NCI-H2171 (cell line): ENCODE results near the gene POLR3A.

Source experiments
- DNase-seq: peaks from one replicate; lab custom pipeline; 2025; lab: John Stamatoyannopoulos, UW

POLR3A gene

DNA sequence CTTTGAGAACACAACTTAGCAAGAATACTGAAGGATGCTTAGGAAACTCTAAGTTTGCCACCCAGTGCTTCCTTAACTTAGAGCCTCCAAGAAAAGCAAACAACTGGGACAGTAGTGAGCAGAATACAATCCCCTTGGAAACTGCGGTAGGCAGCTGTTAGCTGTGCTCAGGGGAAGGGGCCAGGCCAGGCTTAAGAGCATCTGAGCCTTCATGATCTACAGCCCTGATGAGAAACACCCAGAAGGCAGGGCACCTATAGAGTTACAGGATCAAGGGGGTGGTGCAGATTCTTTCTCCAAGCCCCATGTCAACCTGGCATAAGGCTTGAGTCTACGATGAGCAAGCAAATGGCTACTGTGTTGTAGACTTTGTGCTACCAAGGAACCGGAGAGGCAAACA lies 51.4 kb downstream of the POLR3A start:
- no peak for DNase-seq

DNA sequence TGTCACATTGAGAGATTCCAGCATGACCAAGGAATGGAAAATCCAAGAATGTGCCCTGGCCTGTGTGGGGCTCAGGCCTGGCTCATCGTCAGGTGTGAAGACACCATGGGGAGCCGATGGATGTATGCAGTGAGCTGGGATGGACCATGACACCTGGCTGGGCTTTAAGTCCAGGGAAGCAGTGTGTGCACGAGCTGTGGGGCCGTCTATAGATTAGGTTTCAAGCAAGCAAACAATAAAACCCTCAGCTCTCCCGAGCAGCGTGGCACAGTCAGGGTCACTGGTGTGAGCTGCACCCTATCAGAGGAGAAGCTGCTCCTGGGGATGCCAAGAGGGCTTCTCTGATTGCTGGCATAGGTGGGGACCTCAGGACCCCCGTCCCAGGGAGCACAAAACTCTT lies 52.3 kb downstream of the POLR3A start:
- DNase-seq, result no peak

DNA sequence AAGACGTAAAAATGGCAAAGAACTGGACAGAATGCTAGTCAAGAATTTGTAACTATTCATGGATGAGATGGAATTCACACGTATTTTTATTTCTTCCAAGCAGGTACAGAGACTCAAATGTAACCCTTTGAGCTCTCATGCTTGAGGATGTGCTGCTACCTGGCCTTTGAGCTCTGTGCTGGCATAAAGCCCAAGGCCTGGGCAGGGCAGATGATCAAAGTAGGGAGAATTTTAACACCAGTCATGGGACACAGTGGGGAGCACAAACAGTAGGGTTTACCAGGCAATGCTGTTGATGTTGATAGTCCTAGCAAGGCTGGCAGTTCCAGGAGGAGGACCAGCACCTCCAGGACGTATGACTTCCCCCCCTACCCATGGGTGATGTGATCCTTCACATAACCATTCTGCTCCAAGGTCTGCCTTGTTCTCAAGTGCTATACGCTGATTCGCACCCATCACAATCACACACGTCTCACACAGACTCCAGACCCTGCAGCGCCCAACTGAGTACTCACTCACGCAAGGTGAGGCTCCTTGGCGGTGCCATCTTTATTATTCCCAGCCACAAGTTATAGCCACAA lies 54.1 kb downstream of the POLR3A start:
- no peak for DNase-seq

DNA sequence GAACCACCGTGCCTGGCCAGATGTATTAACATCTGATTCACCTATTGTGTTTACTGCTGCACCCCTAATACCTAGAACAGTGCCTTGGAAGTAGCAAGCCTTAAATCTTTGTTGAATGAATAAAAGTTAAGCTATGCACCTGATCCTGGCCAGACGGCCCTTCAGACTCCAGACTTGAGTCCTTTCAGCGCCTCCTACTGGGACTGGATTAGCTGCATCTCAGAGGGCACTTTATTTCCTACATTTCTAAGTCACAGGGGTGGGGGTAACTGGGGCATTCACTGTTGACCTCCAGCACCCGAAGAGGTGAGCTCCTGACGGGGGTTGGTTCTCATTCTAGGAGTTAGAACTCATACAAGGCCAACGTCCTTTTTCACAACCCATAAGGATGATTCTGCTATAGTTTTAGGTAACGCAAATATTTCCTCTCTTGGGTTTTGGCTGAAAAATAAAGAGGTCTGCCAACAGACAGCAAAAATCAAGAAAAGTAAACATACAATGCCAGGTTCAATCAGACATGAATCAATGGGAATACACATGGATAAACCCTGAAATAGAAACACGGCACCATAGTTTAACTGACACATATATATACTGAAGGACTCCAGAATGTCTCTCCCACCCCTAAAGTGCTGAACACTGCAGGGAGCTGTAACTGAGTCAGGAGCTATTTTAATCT lies 54.8 kb downstream of the POLR3A start:
- DNase-seq, result no peak

DNA sequence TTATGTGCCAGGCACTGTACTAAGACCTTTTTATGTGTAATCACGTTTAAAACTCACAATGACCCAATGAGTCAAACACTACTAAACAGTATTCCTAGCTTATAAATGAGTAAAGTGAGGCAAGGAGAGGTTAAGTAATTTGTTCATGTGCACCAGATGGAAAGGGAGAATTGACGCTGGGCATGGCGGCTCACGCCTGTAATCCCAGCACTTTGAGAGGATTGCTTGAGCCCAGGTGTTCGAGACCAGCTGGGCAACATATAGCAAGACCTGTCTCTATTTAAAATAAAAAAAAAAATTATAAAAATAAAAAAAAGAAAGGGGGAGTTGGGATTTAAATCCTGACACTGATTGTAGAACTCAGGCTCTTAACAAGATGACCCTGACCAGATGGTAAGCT lies 56.0 kb downstream of the POLR3A start:
- DNase-seq, result no peak

DNA sequence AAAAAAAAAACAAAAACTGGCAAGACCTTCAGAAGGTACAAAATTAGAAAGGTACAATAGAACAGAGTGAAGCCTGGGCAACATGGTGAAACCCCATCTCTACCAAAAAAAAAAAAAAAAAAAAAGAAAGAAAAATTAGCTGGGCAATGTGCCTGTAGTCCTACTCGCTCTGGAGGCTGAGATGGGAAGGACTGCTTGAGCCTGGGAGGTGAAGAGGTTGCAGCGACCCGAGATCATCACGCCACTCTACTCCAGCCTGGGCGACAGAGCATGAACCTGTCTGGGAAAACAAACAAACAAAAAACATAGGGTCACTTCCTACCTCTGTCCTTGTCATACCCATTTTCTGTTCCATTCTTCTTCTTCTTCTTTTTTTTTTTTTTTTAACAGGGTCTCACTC lies 57.2 kb downstream of the POLR3A start:
- no peak for DNase-seq

DNA sequence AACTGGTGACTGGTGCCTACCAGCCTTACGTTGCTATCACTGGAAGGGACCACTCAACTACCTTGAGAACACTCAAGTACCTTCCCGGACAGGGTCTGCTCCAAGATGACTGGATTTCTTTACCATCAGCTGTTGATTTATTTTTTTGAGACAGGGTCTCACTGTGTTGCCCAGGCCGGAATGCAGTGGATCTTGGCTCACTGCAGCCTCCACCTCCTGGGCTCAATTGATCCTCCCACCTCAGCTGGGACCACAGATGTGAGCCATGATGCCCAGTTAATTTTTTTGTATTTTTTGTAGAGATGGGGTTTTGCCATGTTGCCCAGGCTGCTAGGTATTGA lies 57.5 kb downstream of the POLR3A start:
- no peak for DNase-seq

DNA sequence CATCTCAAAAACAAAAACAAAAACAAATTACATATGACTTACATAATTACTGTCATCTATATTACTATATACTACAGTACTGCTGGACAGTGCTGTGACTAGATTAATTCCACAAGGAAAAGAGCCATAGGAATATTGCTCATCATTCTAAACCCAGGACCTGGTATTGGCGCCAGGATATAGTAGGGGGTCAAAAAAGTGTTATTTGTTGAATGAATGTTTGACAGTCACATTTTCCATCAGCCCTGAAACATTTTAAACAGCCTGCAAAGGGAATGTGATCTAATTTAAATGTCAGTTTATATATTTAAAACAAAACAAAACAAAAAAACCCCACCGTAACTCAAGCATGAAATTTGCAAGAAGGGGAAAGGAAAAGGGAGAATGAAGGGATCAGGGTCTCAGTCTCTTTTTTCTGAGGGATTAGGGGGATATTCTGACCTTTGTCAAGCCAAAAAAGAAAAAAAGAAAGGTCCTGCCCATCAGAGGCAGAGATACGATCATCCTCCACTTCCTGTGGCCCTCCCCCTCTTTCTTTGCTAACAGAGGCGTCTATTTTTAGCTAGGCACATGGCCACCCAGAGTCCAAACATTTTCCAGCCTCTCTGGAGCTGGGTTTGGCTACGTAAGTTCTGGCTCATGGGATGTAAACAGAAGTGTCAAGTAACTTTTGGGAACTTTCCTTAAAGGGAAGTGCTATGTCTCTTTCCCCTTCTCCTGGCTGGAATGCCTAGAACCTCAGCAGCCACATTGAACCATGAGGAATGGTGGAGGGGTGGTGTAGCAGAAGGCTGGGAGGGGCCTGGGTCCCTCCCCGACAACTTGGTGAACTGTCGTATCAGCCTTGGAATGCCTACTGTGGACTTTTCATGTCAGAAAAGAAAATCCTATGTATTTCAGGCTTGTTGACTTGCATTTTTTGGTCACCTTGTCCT lies 58.2 kb downstream of the POLR3A start:
- DNase-seq, result no peak

DNA sequence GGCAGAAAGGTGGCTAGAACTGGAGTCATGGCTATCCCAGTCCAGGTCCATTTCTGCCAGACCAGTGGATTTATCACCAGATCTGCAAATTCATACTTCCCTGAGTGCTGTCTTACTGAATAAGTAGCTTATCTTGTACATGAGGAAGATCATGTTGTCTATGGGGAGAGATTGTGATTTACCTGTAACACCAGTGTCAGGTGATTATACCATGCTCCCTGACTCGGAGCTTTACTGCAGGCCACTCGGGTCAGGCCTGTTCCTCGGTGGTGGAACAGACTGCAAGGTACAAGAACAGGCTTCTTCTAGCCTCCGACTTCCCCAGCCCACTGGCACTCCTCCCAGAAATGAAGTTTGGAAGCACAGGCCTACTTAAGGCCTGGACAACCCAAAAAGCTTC lies 60.2 kb downstream of the POLR3A start:
- DNase-seq, result no peak

DNA sequence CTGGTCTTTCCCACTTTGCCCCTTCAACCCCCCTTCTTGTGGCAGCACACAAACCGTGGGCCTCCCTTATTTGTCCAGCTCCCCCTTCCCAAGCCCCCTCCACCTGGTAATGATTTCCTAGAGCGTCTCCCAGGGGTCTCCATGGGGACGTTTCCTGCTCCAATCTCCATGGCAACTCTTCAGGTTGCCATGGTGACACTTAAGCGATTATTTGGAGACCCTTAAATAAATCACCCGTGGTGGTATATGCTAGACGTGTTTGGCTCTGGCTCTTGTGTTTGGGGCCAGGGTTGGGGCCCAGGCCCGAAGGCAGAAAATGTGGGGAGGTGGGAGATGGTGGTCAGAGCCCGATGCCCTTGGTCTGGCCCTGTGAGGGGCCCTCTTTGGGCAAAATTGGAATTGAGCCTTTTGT lies 61.7 kb downstream of the POLR3A start:
- no peak for DNase-seq

DNA sequence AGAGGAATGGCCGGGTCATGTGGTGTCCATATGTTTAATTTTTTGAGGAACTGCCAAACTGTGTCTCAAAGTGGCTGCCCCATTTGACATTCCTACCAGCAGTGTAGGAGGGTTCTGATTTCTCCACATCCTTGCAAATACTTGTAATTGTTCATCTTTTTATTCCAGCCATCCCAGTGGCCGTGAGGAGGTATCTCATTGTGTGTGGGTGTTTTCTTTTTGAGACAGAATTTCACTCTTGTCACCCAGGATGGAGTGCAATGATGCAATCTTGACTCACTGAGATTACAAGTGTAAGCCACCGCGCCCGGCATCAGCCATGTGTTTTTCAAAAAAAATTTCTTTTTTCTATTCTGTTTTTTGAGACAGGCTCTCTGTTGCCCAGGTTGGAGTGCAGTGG lies 64.0 kb downstream of the POLR3A start:
- no peak for DNase-seq

DNA sequence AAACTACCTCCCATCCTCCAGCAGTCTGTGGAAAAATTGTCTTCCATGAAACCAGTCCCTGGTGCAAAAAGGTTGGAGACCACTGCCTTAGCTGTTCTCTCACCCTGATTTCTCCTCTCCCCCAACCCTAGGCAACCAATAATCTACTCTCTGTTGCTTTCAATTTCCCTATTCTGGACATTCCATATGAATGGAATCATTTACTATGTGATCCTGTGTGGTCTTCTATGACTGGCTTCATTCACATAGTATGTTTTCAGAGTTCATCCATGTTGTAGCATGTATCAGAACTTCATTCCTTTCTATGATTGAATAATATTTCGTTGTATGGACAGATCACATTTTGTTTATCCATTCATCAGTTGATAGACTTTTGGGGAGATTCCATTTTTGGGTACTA lies 64.5 kb downstream of the POLR3A start:
- DNase-seq, result no peak

DNA sequence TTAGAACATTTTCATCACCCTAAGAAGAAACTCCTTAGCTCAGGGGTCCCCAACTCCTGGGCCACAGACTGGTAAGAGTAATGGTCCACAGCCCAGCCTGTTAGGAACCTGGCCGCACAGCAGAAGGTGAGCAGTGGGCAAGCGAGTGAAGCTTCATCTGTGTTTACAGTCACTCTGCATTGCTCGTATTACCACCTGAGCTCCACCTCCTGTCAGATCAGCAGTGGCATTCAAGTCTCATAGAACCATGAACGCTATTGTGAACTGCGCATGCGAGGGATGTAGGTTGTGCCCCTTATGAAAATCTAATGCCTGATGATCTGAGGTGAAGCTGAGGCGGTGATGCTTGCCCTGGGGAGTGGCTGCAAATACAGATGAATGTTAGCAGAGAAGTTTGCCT lies 65.4 kb downstream of the POLR3A start:
- no peak for DNase-seq

DNA sequence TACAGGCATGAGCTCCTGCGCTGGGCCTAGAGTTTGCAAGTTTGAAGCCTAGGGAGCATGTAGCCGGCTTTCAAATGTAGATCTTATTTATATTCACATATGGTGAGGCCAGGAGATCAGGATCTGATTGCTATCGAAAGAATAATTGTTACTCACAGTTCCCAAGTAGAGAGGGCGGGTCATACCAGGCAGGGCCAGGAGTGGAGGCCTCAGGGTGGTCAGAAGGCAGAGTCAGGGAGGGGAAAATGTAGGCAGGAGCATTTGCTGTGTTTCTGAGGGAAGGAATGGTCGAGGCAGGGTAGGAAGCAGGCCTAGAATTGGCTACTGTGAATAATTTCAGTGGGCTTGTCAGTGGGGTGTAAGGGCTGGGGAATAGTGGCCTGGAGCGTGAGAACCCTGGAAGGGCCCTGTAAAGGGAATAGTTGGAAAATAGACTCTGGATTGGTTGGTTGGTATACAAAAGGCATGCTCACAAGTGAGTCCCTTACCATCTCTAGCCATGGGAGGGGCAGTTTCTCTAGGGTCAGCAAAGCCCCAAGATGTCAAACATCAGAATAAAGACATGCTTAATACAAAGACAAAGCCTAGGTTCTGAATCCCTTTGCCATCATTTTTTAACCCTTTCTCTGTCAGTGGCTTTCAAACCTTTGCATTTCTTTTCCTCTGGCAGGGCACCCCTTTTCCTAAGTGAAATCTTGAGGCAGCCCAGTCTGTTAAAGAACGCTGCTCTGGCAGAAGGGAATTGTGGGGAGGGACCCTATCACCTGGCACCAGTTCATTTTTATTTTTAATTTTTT lies 66.8 kb downstream of the POLR3A start:
- DNase-seq, result no peak

DNA sequence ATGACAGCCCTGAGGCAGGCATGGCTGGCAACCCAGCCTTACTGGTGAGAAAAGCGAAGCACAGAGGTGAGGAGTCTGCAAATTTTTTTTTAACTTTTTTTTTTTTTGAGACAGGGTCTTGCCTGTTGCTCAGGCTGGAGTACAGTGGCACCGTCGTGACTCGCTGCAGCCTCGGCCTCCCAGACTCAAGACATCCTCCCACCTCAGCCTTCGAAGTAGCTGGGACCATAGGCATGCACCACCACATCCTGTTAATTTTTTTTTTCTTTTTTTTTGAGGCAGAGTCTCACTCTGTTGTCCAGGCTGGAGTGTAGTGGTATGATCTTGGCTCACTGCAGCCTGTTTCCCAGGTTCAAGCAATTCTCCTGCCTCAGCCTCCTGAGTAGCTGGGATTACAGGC lies 67.6 kb downstream of the POLR3A start:
- no peak for DNase-seq

DNA sequence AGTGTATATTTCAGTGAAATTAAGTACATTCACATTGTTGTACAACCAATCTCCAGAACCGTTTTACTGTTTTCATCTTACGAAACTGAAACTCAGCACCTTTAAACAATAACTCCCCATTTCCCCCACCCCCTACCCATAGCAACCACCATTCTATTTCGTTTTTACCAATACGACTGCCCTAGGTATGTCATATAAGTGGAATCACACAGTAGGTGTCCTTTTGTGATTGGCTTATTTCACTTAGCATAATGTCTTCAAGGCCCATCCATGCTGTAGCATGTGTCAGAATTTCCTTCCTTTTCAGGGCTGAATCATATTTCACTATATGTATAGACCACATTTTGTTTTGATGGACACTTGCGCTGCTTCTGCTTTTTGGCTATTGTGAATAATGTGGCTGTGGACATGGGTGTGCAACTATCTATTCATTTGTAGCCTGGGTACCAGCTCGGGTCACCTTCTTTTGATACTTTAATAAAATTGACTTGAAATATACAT lies 68.4 kb downstream of the POLR3A start:
- DNase-seq, result no peak

DNA sequence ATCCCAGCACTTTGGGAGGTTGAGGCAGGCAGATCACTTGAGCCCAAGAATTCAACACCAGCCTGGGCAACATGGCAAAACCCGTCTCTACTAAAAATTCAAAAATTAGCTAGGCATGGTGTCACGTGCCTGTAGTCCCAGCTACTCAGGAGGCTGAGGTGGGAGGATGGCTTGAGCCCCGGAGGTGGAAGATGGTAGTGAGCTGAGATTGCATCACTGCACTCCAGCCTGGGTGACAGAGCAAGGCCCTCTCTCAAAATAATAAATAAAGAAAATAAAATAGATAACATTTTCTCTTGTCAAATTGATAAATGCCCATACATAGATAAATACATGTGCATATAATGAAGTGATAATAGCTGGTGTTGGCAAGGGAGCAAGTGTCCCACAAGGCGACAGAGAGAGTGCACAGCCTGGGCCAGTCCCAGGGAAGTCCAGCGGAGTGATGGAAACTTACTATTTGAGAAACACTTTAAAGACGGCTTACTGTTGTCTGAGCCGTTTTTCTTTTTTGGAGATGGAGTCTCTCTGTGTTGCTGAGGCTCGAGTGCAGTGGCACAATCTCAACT lies 69.3 kb downstream of the POLR3A start:
- DNase-seq, result no peak

DNA sequence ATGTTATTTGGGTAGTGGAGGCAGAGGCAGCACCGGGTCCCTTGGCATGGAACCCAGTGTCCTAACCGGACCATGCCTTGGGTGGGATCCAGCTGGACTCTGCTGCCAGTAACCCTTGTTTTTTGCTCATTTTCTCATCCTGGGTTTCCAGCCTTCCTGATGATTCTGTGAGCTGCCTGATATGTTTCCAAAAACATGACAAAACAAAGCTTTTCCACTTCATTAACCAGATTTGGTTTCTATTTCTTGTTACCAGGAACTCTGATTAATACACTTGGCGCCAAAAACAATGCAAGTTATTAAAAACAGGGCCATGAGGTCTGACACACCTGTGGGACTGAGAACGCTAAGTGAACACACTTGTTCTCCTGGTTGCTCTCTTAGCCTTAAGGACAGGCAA lies 69.9 kb downstream of the POLR3A start:
- no peak for DNase-seq

DNA sequence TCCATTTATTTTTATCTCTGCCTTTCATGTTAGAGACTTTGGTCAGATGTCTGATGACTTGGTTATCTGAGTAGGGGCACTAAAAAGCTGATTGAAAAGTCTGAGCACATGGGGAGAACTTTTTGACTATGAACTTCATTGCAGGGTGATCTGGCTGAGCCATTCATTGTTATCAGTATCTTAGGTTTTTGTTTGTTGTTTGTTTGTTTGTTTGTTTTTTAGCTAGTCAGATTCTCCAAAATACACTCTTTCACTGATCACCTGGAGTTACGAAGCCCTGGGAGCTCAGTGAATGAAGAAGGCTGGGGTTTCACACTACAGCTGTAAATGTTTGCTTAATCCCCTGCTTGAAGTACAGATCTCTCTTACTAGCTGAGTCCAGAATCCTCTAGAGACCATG lies 74.2 kb downstream of the POLR3A start:
- DNase-seq, result no peak

DNA sequence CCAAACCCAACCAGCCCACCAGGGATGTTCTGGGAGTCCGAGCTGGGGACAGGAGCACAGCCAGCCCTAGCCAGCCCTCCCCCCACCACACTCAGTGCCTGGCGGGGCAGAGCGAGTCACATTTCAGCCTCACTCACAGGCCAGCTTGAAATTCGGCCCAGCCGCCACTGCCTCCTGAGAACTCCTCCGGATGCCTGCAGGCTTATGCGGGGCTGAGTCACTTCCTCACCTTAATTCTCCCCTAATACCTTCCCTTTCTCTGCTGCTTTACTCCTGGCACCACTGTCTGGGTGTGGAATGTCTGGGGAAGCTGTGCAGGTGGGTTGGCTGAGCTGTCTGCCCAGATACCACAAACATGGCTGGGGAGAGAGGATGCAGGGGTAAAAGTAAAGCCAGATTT lies 80.1 kb downstream of the POLR3A start:
- DNase-seq, result no peak

DNA sequence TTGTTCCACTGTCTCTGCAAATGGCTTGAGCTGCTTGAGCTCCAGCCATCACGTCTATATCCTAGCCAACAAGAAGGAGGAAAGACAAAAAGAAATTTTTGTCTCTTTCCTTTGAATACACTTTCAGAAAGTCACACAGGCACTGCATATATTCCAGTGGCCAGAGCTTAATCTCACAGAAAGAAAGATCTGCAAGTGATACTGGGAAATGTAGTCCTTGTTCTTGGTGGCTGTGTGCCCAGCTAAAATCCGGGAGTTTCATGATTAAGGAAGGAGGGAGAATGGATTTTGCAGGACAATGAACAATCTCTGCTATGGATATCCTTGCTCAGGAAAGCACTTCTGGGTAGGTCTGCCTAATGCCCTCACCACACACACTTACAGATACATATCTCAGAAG lies 83.2 kb downstream of the POLR3A start:
- no peak for DNase-seq

DNA sequence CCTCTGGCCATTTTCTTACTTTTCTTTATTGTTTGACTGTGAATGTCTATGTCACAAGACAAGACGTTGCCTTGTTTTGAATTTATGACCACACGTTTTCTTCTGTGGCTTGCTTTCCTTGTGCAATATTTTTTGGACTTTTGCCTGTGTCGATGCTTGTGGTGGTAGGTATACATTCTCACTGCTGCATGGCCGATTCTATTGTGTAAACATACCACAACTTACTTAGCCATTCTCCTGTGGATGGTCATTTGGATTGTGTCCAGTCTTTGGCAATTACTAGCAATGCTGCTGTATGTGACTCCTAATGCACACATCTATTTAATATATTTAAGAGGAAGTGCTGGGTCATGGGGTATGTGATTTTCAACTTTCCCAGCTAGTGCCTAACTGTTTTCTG lies 84.8 kb downstream of the POLR3A start:
- DNase-seq, result no peak
